Pericardium fibroblast (primary cell): ENCODE data around the gene PUS7L. TPM values are rescaled to one million over a fixed set of nuclear protein-coding genes. Genes with fewer than 3 reads are reported as not detected.

ENCODE experiments used
- total RNA-seq: library from RNA; depleted of rRNA; stranded (reverse); fragments of >200 nt; gene quantifications from 2 replicates; pipeline ENCODE4 v1.2.3, GENCODE V29; 2015

PUS7L gene, protein sequence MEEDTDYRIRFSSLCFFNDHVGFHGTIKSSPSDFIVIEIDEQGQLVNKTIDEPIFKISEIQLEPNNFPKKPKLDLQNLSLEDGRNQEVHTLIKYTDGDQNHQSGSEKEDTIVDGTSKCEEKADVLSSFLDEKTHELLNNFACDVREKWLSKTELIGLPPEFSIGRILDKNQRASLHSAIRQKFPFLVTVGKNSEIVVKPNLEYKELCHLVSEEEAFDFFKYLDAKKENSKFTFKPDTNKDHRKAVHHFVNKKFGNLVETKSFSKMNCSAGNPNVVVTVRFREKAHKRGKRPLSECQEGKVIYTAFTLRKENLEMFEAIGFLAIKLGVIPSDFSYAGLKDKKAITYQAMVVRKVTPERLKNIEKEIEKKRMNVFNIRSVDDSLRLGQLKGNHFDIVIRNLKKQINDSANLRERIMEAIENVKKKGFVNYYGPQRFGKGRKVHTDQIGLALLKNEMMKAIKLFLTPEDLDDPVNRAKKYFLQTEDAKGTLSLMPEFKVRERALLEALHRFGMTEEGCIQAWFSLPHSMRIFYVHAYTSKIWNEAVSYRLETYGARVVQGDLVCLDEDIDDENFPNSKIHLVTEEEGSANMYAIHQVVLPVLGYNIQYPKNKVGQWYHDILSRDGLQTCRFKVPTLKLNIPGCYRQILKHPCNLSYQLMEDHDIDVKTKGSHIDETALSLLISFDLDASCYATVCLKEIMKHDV
- total RNA-seq: 6.9 and 11.1 TPM in 2 replicates

GRCh38 chr12:43758728-43759563 lies at the start of gene PUS7L, which contains the start of gene IRAK4:
TSS of gene PUS7L (minus strand) at chr12:43758790. CDS start at chr12:43755245, 3,545 bp downstream.
TSS of gene IRAK4 (plus strand) at chr12:43758951. CDS start at chr12:43768112, 9,161 bp downstream.

GRCh38 chr12:43805860-43806736 lies 47.5 kb upstream of the PUS7L start, which contains the start of gene TWF1:
TSS of gene TWF1 (minus strand) at chr12:43806317. CDS start at chr12:43806245, 72 bp downstream.

Other genes with a start within 250 kb of the PUS7L start
- gene ADAMTS20, start 206.6 kb downstream of the PUS7L start, total RNA-seq: not detected in 2 replicates
- 10.0 and 18.3 TPM in 2 replicates for gene IRAK4, start 161 bp upstream of the PUS7L start, total RNA-seq
- 76.5 and 86.5 TPM in 2 replicates for gene TWF1, start 47.5 kb upstream of the PUS7L start, total RNA-seq
- 9.4 and 12.1 TPM in 2 replicates for gene TMEM117, start 77.3 kb upstream of the PUS7L start, total RNA-seq